Activated CD4-positive, alpha-beta memory T cell treated with anti-CD3 and anti-CD28 coated beads for 36 hours (primary cell): ENCODE results near the gene TARBP1. TPM values are rescaled to one million over a fixed set of nuclear protein-coding genes. Genes with fewer than 3 reads are reported as not detected.
"Not testable (repeated sequence)": the region's sequence is repeated elsewhere in the genome, so short reads cannot be mapped to it uniquely, and the experiment has no call there.

Experiments used
- CTCF ChIA-PET: fragments of 350-600 bp; sonication (Branson Sonifier 250); formaldehyde crosslinking; loops from one replicate; lab custom pipeline; 2021; ENCODE audit warnings: antibody characterized with exemption, inconsistent platforms; lab: Charles Lee
- POLR2A ChIA-PET: fragments of 350-600 bp; sonication (Branson Sonifier 250); formaldehyde crosslinking; loops from one replicate; lab custom pipeline; 2021; ENCODE audit warnings: antibody characterized with exemption; lab: Charles Lee
- DNase-seq: peaks from one replicate; pipeline ENCODE4 v3.0.0-alpha.2; 2020
- H3K27ac Mint-ChIP-seq: one replicate; pipeline ENCODE4 v1.8.0; 2021; ENCODE audit warnings: mixed read lengths
- H3K27me3 Mint-ChIP-seq: one replicate; pipeline ENCODE4 v1.8.0; 2021; ENCODE audit warnings: mixed read lengths
- H3K36me3 Mint-ChIP-seq: one replicate; pipeline ENCODE4 v1.8.0; 2021; ENCODE audit warnings: mixed read lengths
- H3K4me1 Mint-ChIP-seq: one replicate; pipeline ENCODE4 v1.8.0; 2021; ENCODE audit warnings: low read depth, mixed read lengths
- H3K4me3 Mint-ChIP-seq: one replicate; pipeline ENCODE4 v1.8.0; 2021; ENCODE audit warnings: mild to moderate bottlenecking, mixed read lengths
- H3K9me3 Mint-ChIP-seq: one replicate; pipeline ENCODE4 v1.8.0; 2021; ENCODE audit warnings: mixed read lengths
- intact Hi-C: fragments of 100-400 bp; cut with micrococcal nuclease; formaldehyde crosslinking; loops from one replicate; pipeline ENCODE4 v1.15.1; 2023
- total RNA-seq, 2 experiments: library from RNA; stranded (reverse); gene quantifications; one replicate each; pipeline ENCODE4 v1.2.3, GENCODE V29; 2021

TARBP1 gene
- total RNA-seq, 2 experiments from 2014 or later: 28.9 to 30.1 TPM

DNA sequence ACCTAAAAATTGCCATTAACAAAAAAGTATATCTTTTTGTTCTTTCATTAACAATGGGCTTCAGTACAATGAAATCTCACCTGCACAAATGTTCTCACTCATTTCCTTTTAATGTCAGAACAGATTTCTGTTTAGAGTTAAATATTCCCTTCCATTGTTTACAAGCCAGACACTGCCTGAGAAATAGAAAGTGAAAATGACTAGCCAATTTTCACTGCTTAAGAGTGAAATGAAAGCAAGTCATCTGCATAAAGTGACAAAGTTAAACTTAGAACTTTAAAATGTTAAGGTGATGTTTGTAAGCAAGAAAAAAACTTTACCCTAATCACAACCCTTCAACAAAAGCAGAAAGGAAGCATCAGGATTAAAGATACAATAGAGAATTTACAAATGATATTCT lies 78.2 kb downstream of the TARBP1 start:
- DNase-seq: no peak
- peak overlapping the region; percentile 13 for H3K4me3 Mint-ChIP-seq

DNA sequence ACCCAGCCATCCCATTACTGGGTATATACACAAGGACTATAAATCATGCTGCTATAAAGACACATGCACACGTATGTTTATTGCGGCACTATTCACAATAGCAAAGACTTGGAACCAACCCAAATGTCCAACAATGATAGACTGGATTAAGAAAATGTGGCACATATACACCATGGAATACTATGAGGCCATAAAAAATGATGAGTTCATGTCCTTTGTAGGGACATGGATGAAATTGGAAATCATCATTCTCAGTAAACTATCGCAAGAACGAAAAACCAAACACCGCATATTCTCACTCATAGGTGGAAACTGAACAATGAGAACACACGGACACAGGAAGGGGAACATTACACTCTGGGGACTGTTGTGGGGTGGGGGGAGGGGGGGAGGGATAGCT lies 79.5 kb downstream of the TARBP1 start:
- POLR2A ChIA-PET: interaction anchor here (1.8 kb wide), 1 partner anchor 26 kb away, joined by 12 read pairs; the partner anchor contains the start of gene COA6
- intact Hi-C loops: loop anchor here (1.0 to 5.0 kb wide), 4 partner anchors 9 to 208 kb away; partner anchors contain the start of gene COA6
- CTCF ChIA-PET: interaction anchor here (0.8 to 1.9 kb wide), 3 partner anchors 9 to 26 kb away, joined by 6 to 7 read pairs (median 6); partner anchors contain the start of gene COA6
- Mint-ChIP-seq H3K4me1 (peaks cover 51% of the 10 kb centered on the region), H3K27ac (peak overlapping the region; percentile 92), H3K4me3 (peak overlapping the region; percentile 66)
- DNase-seq, H3K27me3 Mint-ChIP-seq, H3K9me3 Mint-ChIP-seq, H3K36me3 Mint-ChIP-seq: not testable (repeated sequence)

More for the DNA sequence above, 78.2 kb downstream of the TARBP1 start:
- H3K27me3 Mint-ChIP-seq: no peaks in the 10 kb centered on the region
- no peaks in the 10 kb centered on the region for H3K9me3 Mint-ChIP-seq
- intact Hi-C loops: loop anchor here (5.0 to 10.0 kb wide), 3 partner anchors 246 to 803 kb away; no protein-coding TSS in a partner anchor
- peaks cover 52% of the 10 kb centered on the region for H3K4me1 Mint-ChIP-seq
- CTCF ChIA-PET: interaction anchor here (1.0 kb wide), 1 partner anchor 9 kb away, joined by 3 read pairs; no protein-coding TSS in a partner anchor
- H3K36me3 Mint-ChIP-seq: peaks cover 7% of the 10 kb centered on the region
- H3K27ac Mint-ChIP-seq: peak overlapping the region; percentile 53
- POLR2A ChIA-PET: no interaction called here

DNA sequence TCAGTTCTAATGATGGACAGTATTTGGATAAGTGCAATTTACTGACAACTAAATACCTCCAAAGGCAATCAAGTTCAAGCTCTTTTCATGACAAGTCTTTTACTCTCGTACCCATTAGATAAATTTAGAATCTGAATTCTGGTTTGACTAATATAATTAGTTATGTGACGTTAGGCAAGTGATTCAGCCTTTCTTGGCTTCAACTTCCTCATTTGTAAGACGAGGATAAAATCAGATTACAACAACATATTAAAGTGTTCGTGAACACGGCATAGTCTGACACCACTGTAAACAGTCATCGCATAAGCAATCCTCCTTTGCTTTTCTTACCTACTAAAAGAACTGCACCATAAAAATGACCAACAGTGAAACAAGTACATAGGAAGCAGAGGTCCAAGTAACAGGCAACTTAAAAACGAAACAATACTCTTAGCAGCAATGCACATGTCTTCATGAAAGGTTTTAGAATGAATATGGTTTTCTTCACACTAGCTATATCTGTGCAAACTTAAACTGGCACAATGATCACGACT lies 80.1 kb downstream of the TARBP1 start:
- intact Hi-C loops: loop anchor here (1.0 to 5.0 kb wide), 4 partner anchors 9 to 208 kb away; partner anchors contain the start of gene COA6
- Mint-ChIP-seq H3K27ac (peak overlapping the region; percentile 92), H3K9me3 (no peaks in the 10 kb centered on the region), H3K4me1 (peaks cover 53% of the 10 kb centered on the region), H3K27me3 (no peaks in the 10 kb centered on the region), H3K36me3 (peaks cover 7% of the 10 kb centered on the region), H3K4me3 (peak overlapping the region; percentile 66)
- ChIA-PET CTCF (interaction anchor here (0.8 to 1.9 kb wide), 5 partner anchors 9 to 89 kb away, joined by 3 to 7 read pairs (median 6); partner anchors contain the start of gene COA6), POLR2A (interaction anchor here (1.8 kb wide), 1 partner anchor 25 kb away, joined by 12 read pairs; the partner anchor contains the start of gene COA6)
- no peak for DNase-seq

GRCh38 chr1:234397732-234398131 lies 81.2 kb downstream of the TARBP1 start:
- H3K27me3 Mint-ChIP-seq: no peaks in the 10 kb centered on the region
- H3K4me1 Mint-ChIP-seq: peaks cover 46% of the 10 kb centered on the region
- POLR2A ChIA-PET: interaction anchor here (0.6 to 1.8 kb wide), 2 partner anchors 24 to 206 kb away, joined by 4 to 12 read pairs; partner anchors contain the start of gene COA6
- H3K36me3 Mint-ChIP-seq: peaks cover 9% of the 10 kb centered on the region
- CTCF ChIA-PET: interaction anchor here (1.5 to 1.9 kb wide), 4 partner anchors 11 to 87 kb away, joined by 3 to 7 read pairs (median 6); partner anchors contain the start of gene COA6
- intact Hi-C loops: loop anchor here (2.0 to 5.0 kb wide), 2 partner anchors 127 to 210 kb away; no protein-coding TSS in a partner anchor
- no peak for DNase-seq
- no peak overlapping the region for H3K4me3 Mint-ChIP-seq
- no peaks in the 10 kb centered on the region for H3K9me3 Mint-ChIP-seq
- H3K27ac Mint-ChIP-seq: no peak overlapping the region

GRCh38 chr1:234396871-234397270 lies 82.1 kb downstream of the TARBP1 start:
- no peak overlapping the region for H3K4me3 Mint-ChIP-seq
- CTCF ChIA-PET: no interaction called here

DNA sequence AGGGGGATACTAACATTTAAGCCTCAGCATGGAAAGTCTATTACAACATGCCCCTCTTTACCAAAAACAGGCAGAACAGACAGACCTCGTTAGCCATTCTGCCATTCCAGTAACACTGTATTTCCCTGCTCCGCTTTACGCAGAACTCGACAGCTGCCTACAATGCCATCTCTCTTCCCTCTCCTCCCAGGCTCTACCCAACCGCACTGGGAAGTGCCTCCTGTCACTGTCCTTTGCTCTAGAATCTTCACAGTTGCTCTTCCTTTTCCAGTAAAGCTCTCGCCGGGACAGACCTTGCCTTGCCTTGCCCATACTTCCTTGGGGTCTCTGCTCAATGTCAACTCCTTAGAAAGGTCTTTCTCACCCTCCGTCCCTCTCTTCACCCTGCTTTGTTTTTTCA lies 82.9 kb downstream of the TARBP1 start:
- DNase-seq: no peak
- Mint-ChIP-seq H3K36me3 (peaks cover 9% of the 10 kb centered on the region), H3K4me3 (no peak overlapping the region), H3K27ac (peak overlapping the region; percentile 68), H3K9me3 (no peaks in the 10 kb centered on the region), H3K4me1 (peaks cover 33% of the 10 kb centered on the region), H3K27me3 (no peaks in the 10 kb centered on the region)
- ChIA-PET CTCF (interaction anchor here (1.4 kb wide), 1 partner anchor 86 kb away, joined by 5 read pairs; no protein-coding TSS in a partner anchor), POLR2A (interaction anchor here (1.4 kb wide), 1 partner anchor 23 kb away, joined by 3 read pairs; the partner anchor contains the start of gene COA6)
- intact Hi-C loops: loop anchor here (5.0 kb wide), 1 partner anchor 211 kb away; no protein-coding TSS in a partner anchor

More at GRCh38 chr1:234396871-234397270, 82.1 kb downstream of the TARBP1 start:
- no peak for DNase-seq
- Mint-ChIP-seq H3K4me1 (peaks cover 40% of the 10 kb centered on the region), H3K27me3 (no peaks in the 10 kb centered on the region), H3K36me3 (peaks cover 11% of the 10 kb centered on the region), H3K27ac (peak overlapping the region; percentile 68), H3K9me3 (no peaks in the 10 kb centered on the region)
- POLR2A ChIA-PET: no interaction called here
- intact Hi-C loops: loop anchor here (5.0 kb wide), 1 partner anchor 210 kb away; no protein-coding TSS in a partner anchor

DNA sequence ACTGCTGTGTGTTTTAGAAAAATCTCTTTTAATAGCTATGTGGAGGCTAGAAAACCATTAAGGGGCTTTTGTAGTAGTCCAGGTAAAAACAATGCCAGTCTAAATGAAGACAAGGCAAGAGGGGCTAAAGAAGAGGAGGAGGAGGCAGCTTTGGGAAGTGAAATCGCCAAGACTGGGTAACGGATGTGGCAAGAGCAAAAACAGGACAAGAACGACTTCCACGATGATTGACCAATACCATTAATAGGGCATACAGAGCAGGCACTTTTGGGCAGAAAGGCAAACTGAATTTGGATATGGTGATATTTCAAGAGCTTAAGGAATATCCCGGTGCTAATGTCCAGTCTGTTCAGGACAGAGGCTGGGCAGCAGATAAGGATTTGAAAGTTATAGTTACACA lies 83.7 kb downstream of the TARBP1 start:
- no peak for DNase-seq
- Mint-ChIP-seq H3K4me3 (no peak overlapping the region), H3K27ac (no peak overlapping the region), H3K9me3 (no peaks in the 10 kb centered on the region), H3K36me3 (peaks cover 11% of the 10 kb centered on the region), H3K27me3 (no peaks in the 10 kb centered on the region), H3K4me1 (peaks cover 26% of the 10 kb centered on the region)
- intact Hi-C loops: loop anchor here (5.0 kb wide), 1 partner anchor 212 kb away; no protein-coding TSS in a partner anchor
- CTCF ChIA-PET: interaction anchor here (0.5 to 1.4 kb wide), 3 partner anchors 70 to 85 kb away, joined by 3 to 5 read pairs (median 4); no protein-coding TSS in a partner anchor
- POLR2A ChIA-PET: interaction anchor here (1.4 kb wide), 1 partner anchor 22 kb away, joined by 3 read pairs; the partner anchor contains the start of gene COA6

GRCh38 chr1:234393190-234393589 lies 85.8 kb downstream of the TARBP1 start:
- Mint-ChIP-seq H3K9me3 (no peaks in the 10 kb centered on the region), H3K36me3 (peaks cover 11% of the 10 kb centered on the region), H3K4me3 (no peak overlapping the region), H3K4me1 (peaks cover 9% of the 10 kb centered on the region), H3K27ac (no peak overlapping the region), H3K27me3 (no peaks in the 10 kb centered on the region)
- no peak for DNase-seq
- ChIA-PET POLR2A (no interaction called here), CTCF (no interaction called here)
- intact Hi-C loops: no loop called here

DNA sequence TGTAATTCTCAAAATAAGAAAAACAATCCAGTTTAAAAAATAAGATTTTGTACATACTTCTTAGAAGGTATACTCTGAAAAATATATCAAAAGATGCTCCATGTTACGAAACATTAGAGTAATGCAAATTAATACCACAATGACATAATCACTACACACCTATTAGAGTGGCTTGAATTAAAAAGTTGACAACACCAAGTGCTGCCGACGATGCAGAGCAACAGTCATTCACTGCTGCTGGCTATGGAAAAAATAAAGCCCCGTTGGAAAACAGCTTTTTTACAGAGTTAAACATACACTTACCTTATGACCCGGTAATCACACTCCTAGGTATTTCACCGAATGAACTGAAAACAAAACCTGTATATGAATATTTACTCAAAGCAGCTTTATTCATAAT lies 90.9 kb downstream of the TARBP1 start:
- Mint-ChIP-seq H3K4me3 (no peak overlapping the region), H3K36me3 (peaks cover 17% of the 10 kb centered on the region)
- CTCF ChIA-PET: no interaction called here

GRCh38 chr1:234386122-234386521 lies 92.9 kb downstream of the TARBP1 start:
- Mint-ChIP-seq H3K36me3 (peaks cover 20% of the 10 kb centered on the region), H3K27me3 (no peaks in the 10 kb centered on the region), H3K4me3 (peak overlapping the region; percentile 7), H3K9me3 (no peaks in the 10 kb centered on the region), H3K4me1 (peaks cover 16% of the 10 kb centered on the region), H3K27ac (peak overlapping the region; percentile 54)
- CTCF ChIA-PET: interaction anchor here (0.6 to 1.2 kb wide), 2 partner anchors 59 to 650 kb away, joined by 3 to 4 read pairs; no protein-coding TSS in a partner anchor
- DNase-seq: peak; percentile 18
- intact Hi-C loops: loop anchor here (1.0 kb wide), 1 partner anchor 23 kb away; no protein-coding TSS in a partner anchor
- POLR2A ChIA-PET: interaction anchor here (0.9 kb wide), 1 partner anchor 13 kb away, joined by 3 read pairs; the partner anchor contains the start of gene COA6

More for the DNA sequence above, 90.9 kb downstream of the TARBP1 start:
- no peak overlapping the region for H3K27ac Mint-ChIP-seq
- intact Hi-C loops: no loop called here
- no peak for DNase-seq
- no peaks in the 10 kb centered on the region for H3K27me3 Mint-ChIP-seq
- POLR2A ChIA-PET: no interaction called here
- peaks cover 16% of the 10 kb centered on the region for H3K4me1 Mint-ChIP-seq
- H3K9me3 Mint-ChIP-seq: no peaks in the 10 kb centered on the region

DNA sequence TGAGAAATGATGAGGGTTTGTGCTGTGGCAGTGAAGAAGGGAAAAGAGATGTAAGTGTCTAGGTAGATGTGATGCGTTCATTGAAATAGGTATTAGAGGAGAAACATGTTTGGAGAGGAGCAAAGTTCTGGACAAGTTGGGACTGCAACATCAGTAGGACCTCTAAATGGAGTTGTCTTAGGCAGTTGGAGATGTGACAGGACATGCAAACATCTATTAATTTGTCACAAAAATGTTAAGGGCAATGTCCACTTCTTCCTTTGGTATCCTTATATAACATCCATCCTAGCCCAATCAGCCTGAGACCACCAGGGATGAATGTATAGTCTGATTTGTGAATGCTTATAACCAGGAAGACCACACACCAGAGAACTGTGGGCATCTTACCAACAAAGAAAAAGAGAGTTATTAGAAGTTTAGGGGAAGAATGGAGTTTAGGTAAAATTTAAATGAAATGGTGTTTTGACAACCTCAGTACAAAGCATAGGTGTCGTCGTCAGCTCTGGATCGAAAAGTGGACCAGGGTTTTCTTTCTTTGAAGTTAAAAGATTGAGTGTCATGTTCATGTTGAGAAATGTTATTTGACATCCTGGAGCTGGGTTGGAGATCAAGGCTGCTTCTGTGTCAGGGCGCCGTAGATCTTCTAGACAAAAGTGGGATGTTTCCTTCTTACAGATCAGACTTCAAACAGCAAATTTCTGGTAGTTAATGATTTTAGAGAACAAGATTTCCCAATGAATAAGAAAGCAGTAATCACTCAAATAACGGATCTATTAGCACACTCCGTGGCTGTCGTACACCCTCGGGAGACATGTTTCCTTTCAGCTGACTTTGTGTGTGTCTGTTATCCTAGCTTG lies 97.1 kb downstream of the TARBP1 start:
- Mint-ChIP-seq H3K9me3 (peaks cover 5% of the 10 kb centered on the region), H3K4me3 (no peak overlapping the region), H3K4me1 (peaks cover 27% of the 10 kb centered on the region), H3K27me3 (no peaks in the 10 kb centered on the region), H3K27ac (no peak overlapping the region), H3K36me3 (peaks cover 44% of the 10 kb centered on the region)
- ChIA-PET CTCF (no interaction called here), POLR2A (no interaction called here)
- intact Hi-C loops: no loop called here
- DNase-seq: no peak
